ENCODE data around the gene ADCY9. TPM values are rescaled to one million over a fixed set of nuclear protein-coding genes. Genes with fewer than 3 reads are reported as not detected.

Gene ADCY9
- total RNA-seq, 1 experiment from 2014 or later: 4.7 TPM

DNA sequence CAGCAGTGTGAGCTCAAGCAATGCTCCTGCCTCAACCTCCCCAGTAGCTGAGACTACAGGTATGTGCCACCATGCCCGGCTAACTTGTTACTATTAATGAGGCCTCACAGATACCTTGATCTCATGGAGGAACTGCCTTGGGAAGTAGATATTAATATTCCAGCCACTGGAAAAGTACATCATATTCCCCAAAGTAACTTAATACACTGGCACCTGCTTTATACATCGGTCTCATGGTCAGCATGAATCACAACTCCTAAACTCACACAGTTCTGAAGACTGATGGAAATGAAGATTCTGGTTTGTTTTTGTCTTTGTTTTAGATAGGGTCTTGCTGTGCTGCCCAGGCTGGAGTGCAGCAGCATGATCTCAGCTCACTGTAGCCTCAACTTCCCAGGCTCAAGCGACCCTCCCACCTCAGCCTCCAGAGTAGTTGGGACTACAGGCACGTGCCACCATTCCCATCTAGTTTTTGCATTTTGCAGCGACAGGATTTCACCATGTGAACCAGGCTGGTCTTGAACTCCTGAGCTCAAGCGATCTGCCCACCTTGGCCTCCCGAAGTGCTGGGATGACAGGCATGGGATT lies 28.2 kb downstream of the ADCY9 start:
- Mint-ChIP-seq H3K27ac (peak overlapping the region in 1 of 3 experiments; percentile 38; a peak in 2 of 7 replicates), H3K27me3 (ENCODE audit: low read depth) (no peaks in the 10 kb centered on the region; the same call in 1 of the 2 replicates)

More for the DNA sequence above, 28.2 kb downstream of the ADCY9 start:
- H4K20me1 ChIP-seq (ENCODE audit: control insufficient read depth, insufficient read depth, insufficient read length): peaks cover 2% of the 10 kb centered on the region
- H4K8ac ChIP-seq (replicated peaks; ENCODE audit: insufficient read length, low read depth, low read length): no peak overlapping the region
- no peak overlapping the region for H2BK12ac ChIP-seq (ENCODE audit: insufficient read length, low read depth, low read length)
- H3K14ac ChIP-seq (ENCODE audit: insufficient read depth, low read length): no peak overlapping the region
- no peak overlapping the region for H3K4ac ChIP-seq (ENCODE audit: low read depth, low read length)
- no peak overlapping the region for H3K27ac ChIP-seq (ENCODE audit: insufficient read length, low read depth, low read length)
- Mint-ChIP-seq H3K4me1 (peaks cover 7 to 22% of the 10 kb centered on the region in 2 experiments), H3K4me3 (no peak overlapping the region), H3K36me3 (ENCODE audit: insufficient read depth in 1 of 3, low read depth in 3 of 3) (peaks cover 0 to 2% (median 0%) of the 10 kb centered on the region in 3 experiments; a peak in 1 of 7 replicates), H3K9me3 (no peaks in the 10 kb centered on the region; a peak in 2 of 5 replicates)
- H2BK120ac ChIP-seq (ENCODE audit: low read depth, low read length, poor library complexity, severe bottlenecking): no peak overlapping the region
- no peaks in the 10 kb centered on the region for H3K79me2 ChIP-seq (ENCODE audit: insufficient read depth, low read length)
- H2BK20ac ChIP-seq (ENCODE audit: low read depth, low read length, poor library complexity, severe bottlenecking): no peak overlapping the region
- no peak overlapping the region for H3K56ac ChIP-seq (ENCODE audit: insufficient read length, low read depth, low read length)
- H3K4me2 ChIP-seq (ENCODE audit: insufficient read depth, insufficient read length, low read length): no peak overlapping the region
- H4K91ac ChIP-seq (ENCODE audit: insufficient read length, low read depth, low read length): no peak overlapping the region
- no peak overlapping the region for H3K9ac ChIP-seq (ENCODE audit: extremely low read depth, insufficient read length, low read length)
- no peak overlapping the region for H3K18ac ChIP-seq (ENCODE audit: insufficient read length, low read depth, low read length)
- no peak overlapping the region for H2AFZ ChIP-seq (ENCODE audit: low read length)
- no peak overlapping the region for H3T11ph ChIP-seq (ENCODE audit: low read length)
- no peaks in the 10 kb centered on the region for H3K23me2 ChIP-seq (ENCODE audit: insufficient read length, low read depth, low read length, poor library complexity, severe bottlenecking)
- no peak overlapping the region for H4K5ac ChIP-seq (ENCODE audit: insufficient read length, low read depth, low read length)
- H3K9me3 ChIP-seq (ENCODE audit: control insufficient read depth, low read depth, low read length): no peaks in the 10 kb centered on the region
- no peak overlapping the region for H3K23ac ChIP-seq (ENCODE audit: insufficient read length, low read depth, low read length)
- TF ChIP-seq, protein P1, sequence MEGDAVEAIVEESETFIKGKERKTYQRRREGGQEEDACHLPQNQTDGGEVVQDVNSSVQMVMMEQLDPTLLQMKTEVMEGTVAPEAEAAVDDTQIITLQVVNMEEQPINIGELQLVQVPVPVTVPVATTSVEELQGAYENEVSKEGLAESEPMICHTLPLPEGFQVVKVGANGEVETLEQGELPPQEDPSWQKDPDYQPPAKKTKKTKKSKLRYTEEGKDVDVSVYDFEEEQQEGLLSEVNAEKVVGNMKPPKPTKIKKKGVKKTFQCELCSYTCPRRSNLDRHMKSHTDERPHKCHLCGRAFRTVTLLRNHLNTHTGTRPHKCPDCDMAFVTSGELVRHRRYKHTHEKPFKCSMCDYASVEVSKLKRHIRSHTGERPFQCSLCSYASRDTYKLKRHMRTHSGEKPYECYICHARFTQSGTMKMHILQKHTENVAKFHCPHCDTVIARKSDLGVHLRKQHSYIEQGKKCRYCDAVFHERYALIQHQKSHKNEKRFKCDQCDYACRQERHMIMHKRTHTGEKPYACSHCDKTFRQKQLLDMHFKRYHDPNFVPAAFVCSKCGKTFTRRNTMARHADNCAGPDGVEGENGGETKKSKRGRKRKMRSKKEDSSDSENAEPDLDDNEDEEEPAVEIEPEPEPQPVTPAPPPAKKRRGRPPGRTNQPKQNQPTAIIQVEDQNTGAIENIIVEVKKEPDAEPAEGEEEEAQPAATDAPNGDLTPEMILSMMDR (conservative IDR thresholded peaks at IDR 0.05): no peak
- H2BK5ac ChIP-seq (ENCODE audit: insufficient read length, low read length): no peak overlapping the region
- no peaks in the 10 kb centered on the region for H3K79me1 ChIP-seq (ENCODE audit: insufficient read depth, low read depth, low read length, poor library complexity, severe bottlenecking)
- no peak overlapping the region for H2AK5ac ChIP-seq (ENCODE audit: insufficient read length, low read length)
- DNase-seq: no peak
- H2BK15ac ChIP-seq (ENCODE audit: low read depth, low read length): no peak overlapping the region
- H3K4me1 ChIP-seq (ENCODE audit: insufficient read depth, low read length): no peaks in the 10 kb centered on the region
- no CpG with 5 or more reads among the region's 7 CpGs for WGBS (ENCODE audit: extremely low coverage, insufficient read length, low lambda C conversion rate)
- H3K27me3 ChIP-seq (ENCODE audit: insufficient read depth, low read length): no peaks in the 10 kb centered on the region

All from H9 (cell line).